Neural crest cell (in vitro differentiated cells): ENCODE data around the gene SUPT6H. TPM values are rescaled to one million over a fixed set of nuclear protein-coding genes. Genes with fewer than 3 reads are reported as not detected.

Experiments used
- DNase-seq: peaks from one replicate; pipeline ENCODE4 v3.0.0; 2021; ENCODE audit warnings: low read depth, mixed read lengths, low spot score
- H3K27ac Mint-ChIP-seq: one replicate; pipeline ENCODE4 v1.8.0; 2021; ENCODE audit warnings: mild to moderate bottlenecking, mixed read lengths; ENCODE audit not compliant: unreplicated experiment
- H3K27me3 Mint-ChIP-seq: 2 replicates; pipeline ENCODE4 v1.8.0; 2021; ENCODE audit warnings: low read depth, mild to moderate bottlenecking, mixed read lengths
- H3K36me3 Mint-ChIP-seq: 2 replicates; pipeline ENCODE4 v1.8.0; 2021; ENCODE audit warnings: low read depth, mild to moderate bottlenecking, mixed read lengths
- H3K4me1 Mint-ChIP-seq: 2 replicates; pipeline ENCODE4 v1.8.0; 2021; ENCODE audit warnings: mixed read lengths
- H3K4me3 Mint-ChIP-seq: one replicate; pipeline ENCODE4 v1.8.0; 2021; ENCODE audit warnings: mild to moderate bottlenecking, mixed read lengths
- H3K9me3 Mint-ChIP-seq: 2 replicates; pipeline ENCODE4 v1.8.0; 2021; ENCODE audit warnings: mixed read lengths
- total RNA-seq: library from RNA; stranded (reverse); gene quantifications from 2 replicates; pipeline ENCODE4 v1.2.1, GENCODE V29; 2021
- TF ChIP-seq, protein P1 (sequence below): fragments of 200-600 bp; sonication (generic); conservative IDR thresholded peaks from 2 replicates; pipeline ENCODE4 v1.5.0; 2021; ENCODE audit warnings: antibody characterized with exemption, mild to moderate bottlenecking

The SUPT6H gene
- total RNA-seq, 1 donor from 2014 or later, result 70.0 TPM

DNA sequence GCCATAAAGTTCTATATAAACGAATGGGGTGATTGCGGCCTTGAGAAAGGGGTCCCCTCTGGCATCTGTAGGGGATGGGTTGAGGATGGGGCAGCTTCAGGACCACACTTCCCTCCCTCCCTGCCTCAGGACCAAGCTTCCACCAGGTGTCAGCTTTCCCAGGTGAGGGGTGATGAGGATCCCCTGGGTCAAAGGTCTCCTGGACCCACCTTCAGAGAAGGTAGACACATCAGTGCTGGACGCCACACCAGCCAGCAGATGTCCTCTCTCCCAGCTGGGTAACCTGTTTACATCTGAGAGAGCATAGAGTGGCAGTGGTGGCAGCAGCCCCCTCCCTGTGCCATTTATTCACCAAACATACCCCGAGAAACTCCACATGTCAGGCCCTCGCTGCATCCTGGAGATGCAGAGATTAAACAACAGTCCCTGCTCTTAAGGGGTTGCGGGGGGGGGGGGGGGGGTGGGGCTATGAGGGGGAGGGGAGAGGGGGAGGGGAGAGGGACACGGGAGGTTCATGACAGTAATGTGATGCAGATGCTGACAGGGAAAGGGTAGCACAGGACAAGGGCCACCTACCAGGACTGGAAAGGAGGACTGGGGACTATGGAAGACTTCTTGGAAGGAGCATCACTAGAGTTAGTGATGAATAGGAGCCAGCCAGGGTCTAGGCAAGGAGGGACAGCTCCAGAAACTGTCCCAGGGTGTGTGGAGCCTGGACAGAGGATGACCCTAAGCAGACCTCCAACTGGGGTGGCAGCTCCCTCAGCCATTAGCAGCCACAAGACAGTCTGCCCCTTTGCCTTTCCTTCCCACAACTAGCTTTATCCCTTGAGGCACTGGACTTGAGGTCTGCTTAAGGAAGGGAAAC, 44.7 kb downstream of the SUPT6H start:
- peaks cover 36% of the 10 kb centered on the region for H3K4me1 Mint-ChIP-seq
- H3K27me3 Mint-ChIP-seq, result peaks cover 4% of the 10 kb centered on the region
- H3K9me3 Mint-ChIP-seq, result no peaks in the 10 kb centered on the region
- TF ChIP-seq, protein P1, sequence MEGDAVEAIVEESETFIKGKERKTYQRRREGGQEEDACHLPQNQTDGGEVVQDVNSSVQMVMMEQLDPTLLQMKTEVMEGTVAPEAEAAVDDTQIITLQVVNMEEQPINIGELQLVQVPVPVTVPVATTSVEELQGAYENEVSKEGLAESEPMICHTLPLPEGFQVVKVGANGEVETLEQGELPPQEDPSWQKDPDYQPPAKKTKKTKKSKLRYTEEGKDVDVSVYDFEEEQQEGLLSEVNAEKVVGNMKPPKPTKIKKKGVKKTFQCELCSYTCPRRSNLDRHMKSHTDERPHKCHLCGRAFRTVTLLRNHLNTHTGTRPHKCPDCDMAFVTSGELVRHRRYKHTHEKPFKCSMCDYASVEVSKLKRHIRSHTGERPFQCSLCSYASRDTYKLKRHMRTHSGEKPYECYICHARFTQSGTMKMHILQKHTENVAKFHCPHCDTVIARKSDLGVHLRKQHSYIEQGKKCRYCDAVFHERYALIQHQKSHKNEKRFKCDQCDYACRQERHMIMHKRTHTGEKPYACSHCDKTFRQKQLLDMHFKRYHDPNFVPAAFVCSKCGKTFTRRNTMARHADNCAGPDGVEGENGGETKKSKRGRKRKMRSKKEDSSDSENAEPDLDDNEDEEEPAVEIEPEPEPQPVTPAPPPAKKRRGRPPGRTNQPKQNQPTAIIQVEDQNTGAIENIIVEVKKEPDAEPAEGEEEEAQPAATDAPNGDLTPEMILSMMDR, result no peak
- no peak for DNase-seq
- H3K36me3 Mint-ChIP-seq, result peaks cover 9% of the 10 kb centered on the region
- peak overlapping the region; percentile 76 for H3K4me3 Mint-ChIP-seq
- H3K27ac Mint-ChIP-seq, result no peak overlapping the region

DNA sequence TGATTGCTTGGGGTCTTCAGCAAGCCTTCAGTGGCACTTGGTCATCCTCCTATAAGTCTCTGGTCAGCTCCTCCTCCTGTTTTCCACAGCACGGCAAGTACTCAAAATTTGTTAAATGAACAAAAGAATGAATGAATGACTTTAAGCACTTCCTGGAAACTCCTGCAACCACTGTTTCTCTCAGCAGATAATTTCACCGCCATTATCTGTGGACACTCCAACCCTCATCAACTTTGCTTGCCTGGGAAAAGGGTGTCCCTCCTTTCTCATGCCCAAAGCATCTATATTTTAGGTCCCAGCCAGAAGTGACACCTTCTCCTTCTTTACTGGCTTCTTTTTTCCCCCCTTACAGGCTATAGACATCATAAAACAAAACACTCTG, 45.3 kb downstream of the SUPT6H start:
- peaks cover 4% of the 10 kb centered on the region for H3K27me3 Mint-ChIP-seq
- H3K36me3 Mint-ChIP-seq, result peaks cover 5% of the 10 kb centered on the region
- no peak for DNase-seq
- peak overlapping the region; percentile 76 for H3K4me3 Mint-ChIP-seq
- H3K9me3 Mint-ChIP-seq, result no peaks in the 10 kb centered on the region
- H3K4me1 Mint-ChIP-seq, result peaks cover 36% of the 10 kb centered on the region
- H3K27ac Mint-ChIP-seq, result no peak overlapping the region
- TF ChIP-seq, protein P1, result no peak

DNA sequence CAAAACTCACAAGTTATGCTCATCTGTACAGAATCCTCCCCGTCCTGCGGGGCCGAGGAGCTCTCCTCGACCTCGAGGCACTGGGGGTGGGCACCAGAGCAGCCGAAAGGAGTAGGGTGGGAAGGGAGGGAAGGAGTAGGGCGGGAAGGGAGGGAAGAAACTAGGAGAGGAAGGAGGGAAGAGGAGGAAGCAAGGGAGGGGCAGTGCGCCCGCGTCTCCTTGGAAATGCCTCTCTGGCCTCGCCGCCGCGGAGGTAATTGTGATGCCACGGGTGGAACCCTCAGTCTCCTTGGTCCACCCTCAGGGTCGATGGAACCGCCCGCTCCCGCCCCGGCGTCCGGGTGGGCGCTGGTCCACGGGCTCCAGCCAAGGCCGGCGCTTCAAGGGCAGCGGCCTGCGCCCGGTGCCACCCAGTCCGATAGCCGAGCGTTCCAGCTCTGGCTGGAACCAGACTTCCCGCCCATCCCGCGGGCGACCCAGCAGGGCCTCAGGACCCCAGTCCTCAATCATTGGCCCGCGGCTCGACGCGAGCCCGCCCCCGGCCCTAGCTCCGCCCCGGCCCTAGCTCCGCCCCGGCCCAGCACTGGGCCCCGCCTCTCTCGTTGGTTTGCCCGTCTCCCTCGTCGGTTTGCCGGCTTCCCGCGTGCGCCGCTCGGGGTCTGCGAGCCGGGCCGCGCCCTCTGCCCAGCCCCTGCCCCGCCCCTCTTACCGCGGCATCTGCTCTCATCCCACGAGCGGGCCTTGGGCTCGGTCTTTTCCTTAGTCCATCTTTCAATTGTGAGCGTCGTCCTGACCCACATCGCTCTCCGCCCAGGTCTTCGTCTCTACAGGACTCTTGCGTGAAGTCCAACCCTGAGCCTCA, 49.1 kb downstream of the SUPT6H start:
- peak overlapping the region; percentile 96 for H3K4me3 Mint-ChIP-seq
- DNase-seq, result peak; percentile 96
- H3K36me3 Mint-ChIP-seq, result peaks cover 21% of the 10 kb centered on the region
- H3K4me1 Mint-ChIP-seq, result peaks cover 38% of the 10 kb centered on the region
- H3K27me3 Mint-ChIP-seq, result peaks cover 4% of the 10 kb centered on the region
- H3K9me3 Mint-ChIP-seq, result no peaks in the 10 kb centered on the region
- TF ChIP-seq, protein P1, result no peak
- H3K27ac Mint-ChIP-seq, result peak overlapping the region; percentile 100

DNA sequence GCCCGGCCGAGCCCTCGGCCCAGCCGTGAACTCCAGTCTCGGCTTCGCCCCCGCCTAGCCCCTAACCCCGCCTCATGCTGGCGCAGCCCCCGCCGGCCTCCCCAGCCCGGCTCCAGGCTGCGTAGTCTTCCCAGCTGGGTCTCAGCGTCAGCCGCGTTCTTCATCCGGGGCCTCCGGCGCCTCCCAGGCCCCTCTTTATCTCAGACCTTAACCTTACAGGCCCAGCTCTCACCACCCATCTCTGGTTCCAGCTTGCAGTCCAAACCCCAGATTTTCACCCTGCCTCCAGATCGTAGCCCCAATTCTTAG, 49.7 kb downstream of the SUPT6H start, which contains the start of gene PROCA1:
TSS of gene PROCA1 (minus strand) at position 166 of the 309 bp plus-strand sequence. CDS start 228 bp downstream, outside the sequence.
- TF ChIP-seq, protein P1, result no peak
- Mint-ChIP-seq H3K4me1 (peaks cover 44% of the 10 kb centered on the region), H3K27ac (peak within 1 kb of the TSS; percentile 100), H3K27me3 (peaks cover 4% of the 10 kb centered on the region), H3K36me3 (peaks cover 21% of the 10 kb centered on the region), H3K4me3 (peak within 1 kb of the TSS; percentile 96), H3K9me3 (no peaks in the 10 kb centered on the region)
- DNase-seq, result no peak

DNA sequence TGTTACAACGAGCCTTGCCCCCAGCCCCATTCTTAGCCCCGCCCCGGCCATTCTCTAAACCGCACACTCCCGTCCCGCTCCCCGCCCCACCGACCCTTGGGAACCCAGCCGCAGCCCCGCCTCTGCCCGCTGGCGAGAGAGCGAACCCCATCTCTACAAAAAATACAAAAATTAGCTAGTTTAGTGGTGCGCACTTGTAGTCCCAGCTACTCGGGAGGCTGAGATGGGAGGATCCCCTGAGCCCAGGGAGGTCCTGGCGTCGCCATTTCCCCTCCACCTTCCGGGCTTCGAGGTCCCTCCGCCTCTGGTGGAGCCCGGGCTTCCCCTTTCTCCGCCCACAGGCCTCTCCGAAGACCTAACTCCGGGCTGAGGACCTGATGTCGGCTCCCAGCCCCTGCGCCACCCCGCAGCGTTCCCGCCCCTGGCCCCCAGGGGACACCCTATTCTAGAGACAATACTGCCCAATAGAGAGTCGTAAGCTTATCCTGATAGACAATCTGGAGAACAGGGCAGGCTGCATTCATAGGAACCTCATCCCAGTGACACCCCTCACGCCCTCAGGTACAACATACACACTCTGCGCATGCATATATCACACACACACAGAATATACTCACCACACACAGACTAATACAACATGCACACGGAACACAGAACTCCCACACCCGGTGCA, 50.2 kb downstream of the SUPT6H start:
- TF ChIP-seq, protein P1, result no peak
- Mint-ChIP-seq H3K4me1 (peaks cover 42% of the 10 kb centered on the region), H3K27ac (peak overlapping the region; percentile 82), H3K4me3 (peak overlapping the region; percentile 96), H3K9me3 (no peaks in the 10 kb centered on the region), H3K27me3 (peaks cover 3% of the 10 kb centered on the region), H3K36me3 (peaks cover 19% of the 10 kb centered on the region)
- peak; percentile 35 for DNase-seq
